PC-9 (cell line): Measurements from ENCODE around the gene APOA4.

ENCODE experiments used
- CTCF ChIP-seq: fragments of 200-600 bp; sonication (generic); conservative IDR thresholded peaks from 2 replicates; pipeline ENCODE4 v1.6.1; 2017; ENCODE audit warnings: mixed run types, antibody characterized with exemption, mild to moderate bottlenecking, moderate library complexity
- EZH2 ChIP-seq: fragments of 200-600 bp; sonication (generic); IDR thresholded peaks from 2 replicates; pipeline ENCODE4 v1.8.0; 2017; ENCODE audit warnings: antibody characterized with exemption, low read depth

- no peak for TF ChIP-seq CTCF
- no peak for TF ChIP-seq EZH2
Measured at GRCh38 chr11:116840746-116841296, 17.7 kb upstream of the APOA4 start.
